ENCODE measurements around the gene GPC5.

DNA sequence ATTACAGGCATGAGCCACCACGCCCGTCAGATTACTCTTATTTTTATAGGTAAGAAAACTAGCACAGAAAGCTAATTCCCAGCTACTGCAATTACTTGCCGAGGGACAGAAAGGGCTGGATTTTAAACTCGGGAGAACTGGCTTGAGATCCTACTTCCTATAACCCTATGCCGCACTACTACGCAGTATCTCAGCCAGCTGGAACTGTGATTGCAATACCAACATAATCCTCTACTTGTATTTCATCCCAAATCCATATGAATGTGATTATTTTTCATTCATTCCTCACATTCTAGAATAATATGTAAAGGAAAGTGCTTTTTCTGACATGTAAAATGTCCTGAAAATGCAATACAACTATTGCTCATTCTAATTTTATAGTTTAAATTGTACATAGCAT, 1054.4 kb downstream of the GPC5 start:
- TF ChIP-seq EZH2 (IDR thresholded peaks at IDR 0.05; ENCODE audit: borderline replicate concordance, low read depth, low read length) = no peak
- no peak for TF ChIP-seq POLR2A (conservative IDR thresholded peaks at IDR 0.05)
- no peak for TF ChIP-seq KLF10 (CRISPR knock-in tag; IDR thresholded peaks at IDR 0.05)
- TF ChIP-seq HNRNPL (IDR thresholded peaks at IDR 0.05; ENCODE audit: low read depth, low read length) = no peak
- no peak for TF ChIP-seq FUS (optimal IDR thresholded peaks at IDR 0.05; ENCODE audit: low read depth, low read length)
- no peak for TF ChIP-seq SMAD3 (CRISPR knock-in tag; conservative IDR thresholded peaks at IDR 0.05)
- TF ChIP-seq ZNF212 (CRISPR knock-in tag; IDR thresholded peaks at IDR 0.05) = no peak
- TF ChIP-seq, protein P1, sequence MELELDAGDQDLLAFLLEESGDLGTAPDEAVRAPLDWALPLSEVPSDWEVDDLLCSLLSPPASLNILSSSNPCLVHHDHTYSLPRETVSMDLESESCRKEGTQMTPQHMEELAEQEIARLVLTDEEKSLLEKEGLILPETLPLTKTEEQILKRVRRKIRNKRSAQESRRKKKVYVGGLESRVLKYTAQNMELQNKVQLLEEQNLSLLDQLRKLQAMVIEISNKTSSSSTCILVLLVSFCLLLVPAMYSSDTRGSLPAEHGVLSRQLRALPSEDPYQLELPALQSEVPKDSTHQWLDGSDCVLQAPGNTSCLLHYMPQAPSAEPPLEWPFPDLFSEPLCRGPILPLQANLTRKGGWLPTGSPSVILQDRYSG (tag; conservative IDR thresholded peaks at IDR 0.05; ENCODE audit: low read depth) = no peak
- TF ChIP-seq ADNP (tag; IDR thresholded peaks at IDR 0.05) = no peak
- no peak for TF ChIP-seq ASH1L (IDR thresholded peaks at IDR 0.05; ENCODE audit: borderline replicate concordance, low read depth, partially characterized antibody)
- TF ChIP-seq MAFK (IDR thresholded peaks at IDR 0.05; ENCODE audit: low read length) = no peak
- no peak for TF ChIP-seq TBP (optimal IDR thresholded peaks at IDR 0.05; ENCODE audit: low read depth, low read length)
